Ammon's horn (tissue), 1 donor: Measurements from ENCODE around the gene P3H2.

Source experiments
- DNase-seq: peaks from one replicate; pipeline ENCODE4 v3.0.0-alpha.2; 2016; ENCODE audit warnings: low spot score

The P3H2 gene

DNA sequence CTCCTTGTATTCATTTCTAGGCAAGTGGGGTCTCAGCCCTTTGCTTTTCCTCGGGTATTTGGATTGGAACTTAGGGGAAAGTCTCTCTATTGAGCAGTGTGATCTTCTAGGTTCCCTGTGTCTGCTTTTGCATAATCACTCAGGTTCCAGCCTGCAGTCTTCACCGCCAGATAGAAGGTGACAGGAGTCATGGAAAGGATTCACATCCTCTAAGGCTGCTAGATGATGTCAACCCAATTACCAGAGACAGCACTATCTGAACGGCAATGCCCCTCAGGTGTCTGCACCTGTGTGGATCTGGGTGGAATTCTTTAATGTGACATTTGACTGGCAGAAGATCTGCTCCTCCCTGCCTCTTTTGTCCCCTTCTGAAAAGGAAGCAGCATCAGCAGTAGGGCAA, 177.7 kb downstream of the P3H2 start:
- no peak for DNase-seq

DNA sequence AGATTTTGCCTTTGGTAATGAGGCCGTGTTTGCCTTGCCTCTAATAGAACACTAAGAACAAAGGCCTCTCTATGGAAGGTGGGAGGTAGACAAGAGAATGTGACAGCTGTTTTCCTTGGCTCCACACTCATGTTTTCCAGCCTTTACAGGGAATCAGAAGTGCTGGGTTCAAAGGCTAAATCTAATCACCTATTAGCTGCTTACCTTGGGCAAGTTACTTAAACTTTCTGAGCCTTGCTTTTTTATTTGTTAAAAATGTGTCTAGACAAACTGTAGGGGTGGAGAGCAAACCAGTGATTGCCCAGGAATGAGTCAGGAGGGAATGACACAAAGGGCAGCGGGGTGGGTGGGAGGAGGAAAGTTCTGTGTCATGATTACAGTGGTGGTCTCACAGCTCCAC, 179.0 kb downstream of the P3H2 start:
- DNase-seq: no peak

DNA sequence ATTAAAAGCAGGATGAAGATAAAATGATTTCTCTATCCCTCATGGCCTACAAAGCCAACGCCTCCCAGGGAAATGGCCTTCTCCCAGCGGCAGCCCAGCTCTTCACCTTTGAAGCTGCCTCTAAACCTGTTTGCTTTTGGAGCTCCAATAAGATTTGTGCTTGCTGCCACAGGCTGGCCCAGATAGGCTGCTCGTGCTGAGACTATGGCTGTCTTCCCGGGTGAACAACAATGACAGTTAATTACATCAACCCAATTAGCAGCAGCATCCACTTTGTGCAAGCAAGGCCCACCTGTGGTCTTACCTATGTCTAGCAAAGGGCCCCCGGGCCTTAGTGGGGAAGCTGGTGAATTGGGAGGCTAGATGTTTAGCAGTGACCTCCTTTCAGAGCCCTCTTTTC, 179.6 kb downstream of the P3H2 start:
- no peak for DNase-seq

DNA sequence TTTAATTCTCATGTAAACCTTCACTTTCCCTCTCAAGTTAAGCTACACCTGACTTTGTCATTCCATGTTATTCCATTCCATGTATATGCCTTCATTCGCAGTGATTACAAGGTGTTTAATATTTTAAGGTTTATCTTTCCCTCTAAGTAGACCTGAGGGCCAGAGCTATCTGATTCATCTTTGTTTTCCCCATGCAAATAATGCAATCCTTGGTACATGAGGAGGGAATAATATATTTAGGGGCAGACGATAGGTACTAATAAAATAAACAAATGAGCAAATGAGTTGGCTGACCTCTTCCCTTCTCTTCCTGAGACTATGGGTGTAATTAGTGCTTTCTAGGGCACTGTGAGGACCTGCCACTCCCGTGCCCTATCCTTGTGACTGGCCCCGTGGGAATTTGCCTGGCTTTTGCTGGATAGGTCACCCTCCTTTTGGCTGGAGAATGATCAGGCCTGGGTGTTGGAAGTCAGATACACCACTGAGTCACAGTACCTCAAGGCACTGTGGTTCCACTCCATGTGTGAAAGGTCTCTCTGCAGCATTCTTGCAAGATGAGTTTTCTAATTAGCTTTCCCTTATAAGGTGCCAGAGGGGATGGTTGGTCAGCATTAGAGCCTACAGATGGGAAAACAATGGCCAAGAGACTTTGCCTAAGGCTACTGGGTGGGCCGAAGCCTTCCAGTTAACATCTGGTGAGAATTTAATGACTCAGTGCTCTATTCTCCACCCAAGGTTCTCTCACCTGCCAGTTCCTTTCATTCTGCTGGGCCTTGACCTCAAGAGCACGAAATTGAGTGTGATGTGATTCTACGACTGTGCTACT, 183.2 kb downstream of the P3H2 start:
- DNase-seq: no peak

DNA sequence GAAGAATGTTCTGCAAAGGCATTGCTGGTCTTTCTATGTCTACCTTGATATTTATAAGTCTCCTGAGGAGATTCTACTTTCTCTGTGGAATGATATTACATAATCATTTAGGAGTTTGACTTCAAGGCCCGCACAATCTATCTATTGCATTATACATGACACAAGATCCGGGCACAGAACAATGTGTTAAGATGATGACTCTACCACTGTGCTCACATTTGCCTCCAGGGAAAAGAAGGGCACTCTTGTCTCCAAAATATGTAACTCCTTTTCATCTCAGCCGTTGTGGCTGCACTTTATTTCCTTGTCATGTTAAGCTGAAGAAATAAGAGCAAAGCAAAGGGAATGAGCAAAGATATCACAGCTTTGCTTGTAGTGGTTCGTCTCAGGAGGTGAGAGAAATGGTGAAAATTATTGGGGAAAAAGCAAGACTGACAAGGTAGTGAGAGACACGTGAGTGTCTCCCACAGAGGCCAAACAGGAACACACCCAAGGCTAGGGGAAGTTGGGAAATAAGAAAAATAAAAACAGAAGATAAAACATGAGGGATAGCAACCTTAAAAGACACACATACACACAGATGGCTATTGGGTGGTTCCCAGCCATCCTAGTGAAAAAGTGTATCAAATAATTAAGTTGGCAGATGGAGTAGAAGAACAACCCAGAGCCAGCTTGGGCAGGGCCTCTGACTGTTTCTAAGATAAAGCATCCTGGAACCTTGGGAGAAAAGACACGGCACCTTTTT, 184.3 kb downstream of the P3H2 start:
- no peak for DNase-seq

DNA sequence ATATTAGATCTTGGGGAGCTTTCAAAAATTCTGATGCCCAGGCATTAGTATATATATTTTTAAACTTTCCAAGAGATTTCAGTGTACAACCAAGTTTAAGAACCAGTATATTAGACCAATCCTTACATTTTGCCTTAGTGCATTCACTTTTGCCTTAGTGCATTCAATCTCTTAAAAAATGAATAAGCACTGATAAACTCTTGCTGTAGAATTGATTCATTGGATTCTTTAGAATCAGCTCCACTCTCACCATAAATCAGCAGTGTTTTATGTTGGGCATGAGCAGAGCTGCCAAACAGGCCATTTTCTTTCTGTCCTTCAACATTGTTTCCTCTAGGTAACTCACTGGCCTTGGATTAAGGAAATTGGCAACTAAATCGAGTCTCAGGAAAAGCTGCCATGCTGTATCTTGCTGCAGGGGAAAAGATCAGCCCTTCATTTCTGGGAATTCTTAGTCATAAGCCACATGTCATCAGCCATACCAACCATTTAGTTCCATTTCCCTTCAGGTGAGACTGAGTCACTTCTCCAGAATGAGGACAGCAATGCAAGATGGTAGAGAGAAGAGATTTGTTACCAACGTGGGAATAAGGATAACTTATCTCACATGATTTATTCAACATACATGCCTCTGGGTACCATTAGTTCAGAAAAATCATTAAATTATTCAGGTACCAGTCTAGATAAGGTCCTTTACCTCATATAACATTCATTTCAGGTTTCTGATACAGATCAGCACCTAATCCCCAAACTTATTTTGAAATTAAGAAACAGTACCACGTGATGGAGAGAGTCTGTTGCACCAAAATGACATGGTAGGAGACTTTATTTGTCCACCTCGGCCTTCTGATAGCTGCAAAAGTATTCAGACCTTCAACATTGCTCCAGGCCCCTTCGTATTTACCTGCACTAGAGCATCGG, 192.5 kb downstream of the P3H2 start:
- no peak for DNase-seq

DNA sequence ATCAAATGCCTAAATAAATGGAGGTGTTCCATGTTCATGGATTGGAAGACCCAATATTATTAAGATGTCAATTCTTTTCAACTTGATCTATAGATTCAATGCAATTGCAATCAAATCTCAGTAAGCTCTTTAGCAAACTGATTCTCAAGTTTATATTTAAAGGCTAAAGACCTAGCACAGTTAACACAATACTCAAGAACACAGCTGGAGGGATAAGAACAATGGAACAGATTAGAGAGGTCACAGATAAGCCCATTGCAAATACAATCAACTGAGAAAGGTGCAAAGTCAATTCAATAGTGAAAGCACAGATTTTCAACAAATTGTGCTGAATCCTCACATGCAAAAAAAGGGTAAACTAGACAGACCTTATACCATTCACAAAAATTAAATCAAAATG, 198.9 kb downstream of the P3H2 start:
- DNase-seq: no peak

DNA sequence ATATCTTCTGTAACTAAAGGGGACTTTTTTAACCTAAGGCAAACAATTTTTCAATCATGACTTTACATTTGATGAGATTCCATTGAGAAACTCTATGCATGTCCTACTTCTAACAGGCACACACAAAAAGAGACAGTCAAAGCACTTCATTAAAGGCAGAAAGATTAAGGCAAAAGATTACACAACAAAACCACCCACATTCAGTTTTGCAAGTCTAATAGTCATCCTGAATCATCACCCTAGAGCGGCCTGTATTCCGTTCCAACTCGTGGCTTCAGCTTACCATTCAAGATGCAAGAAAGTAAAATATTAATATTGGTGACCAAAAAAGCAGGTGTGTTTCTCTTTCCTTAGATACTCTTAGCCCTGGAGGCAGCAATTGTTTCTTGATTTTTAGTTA, 205.9 kb downstream of the P3H2 start:
- DNase-seq: peak; percentile 17

DNA sequence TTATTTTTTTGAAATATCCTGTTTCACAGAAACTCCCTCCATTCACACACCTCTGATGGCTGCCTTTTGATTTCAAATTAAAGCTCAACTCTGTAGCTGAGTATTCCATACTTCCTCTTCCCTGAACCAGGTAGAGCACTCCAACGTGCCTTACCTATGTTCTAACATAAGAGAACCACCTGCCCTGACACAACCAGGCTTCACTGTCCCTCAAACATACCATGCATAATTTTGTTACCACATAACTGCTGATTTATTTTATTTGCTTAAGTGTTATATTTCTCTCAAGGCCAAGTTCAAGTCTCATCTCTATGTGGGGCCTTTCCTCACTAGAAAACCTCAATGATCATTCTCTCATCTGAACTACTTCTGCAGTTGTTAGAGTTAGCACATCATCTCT, 209.7 kb downstream of the P3H2 start:
- DNase-seq: no peak

DNA sequence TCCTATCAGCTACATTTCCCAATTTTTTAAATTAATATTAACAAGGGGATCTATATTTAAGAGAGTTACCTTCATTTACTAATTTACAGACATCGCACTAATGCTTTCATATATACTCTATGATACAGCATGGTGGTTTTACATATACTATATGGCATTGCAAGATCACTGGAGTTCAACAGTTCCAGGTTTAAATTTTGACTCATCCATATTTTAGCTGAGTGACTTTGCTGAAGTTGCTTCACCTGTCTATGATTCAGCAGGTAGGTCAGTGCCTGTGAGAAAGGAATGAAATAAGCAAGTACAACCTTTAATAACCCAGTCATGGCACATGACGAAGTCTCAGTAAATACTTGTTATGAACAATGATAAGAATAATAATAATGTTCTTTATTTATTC, 211.1 kb downstream of the P3H2 start:
- no peak for DNase-seq

DNA sequence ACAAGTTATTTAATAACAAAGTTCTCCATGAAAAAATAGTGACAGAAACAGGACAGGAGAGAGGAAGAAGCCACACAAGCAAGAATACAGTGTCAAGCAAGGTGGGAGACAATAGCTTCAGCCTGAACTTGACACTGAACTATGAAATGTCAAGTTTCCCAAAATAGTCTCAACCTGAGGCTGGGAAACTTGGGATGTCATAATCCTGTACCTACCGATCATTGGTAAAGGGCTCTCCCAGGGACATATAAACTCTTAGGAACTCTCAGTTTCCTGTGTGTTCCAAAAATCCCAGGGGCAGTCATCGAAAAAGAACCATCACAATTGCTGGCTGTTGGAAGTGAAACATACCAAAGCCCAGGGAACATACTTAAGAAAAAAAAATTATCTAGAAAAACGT, 211.6 kb downstream of the P3H2 start:
- DNase-seq: no peak

DNA sequence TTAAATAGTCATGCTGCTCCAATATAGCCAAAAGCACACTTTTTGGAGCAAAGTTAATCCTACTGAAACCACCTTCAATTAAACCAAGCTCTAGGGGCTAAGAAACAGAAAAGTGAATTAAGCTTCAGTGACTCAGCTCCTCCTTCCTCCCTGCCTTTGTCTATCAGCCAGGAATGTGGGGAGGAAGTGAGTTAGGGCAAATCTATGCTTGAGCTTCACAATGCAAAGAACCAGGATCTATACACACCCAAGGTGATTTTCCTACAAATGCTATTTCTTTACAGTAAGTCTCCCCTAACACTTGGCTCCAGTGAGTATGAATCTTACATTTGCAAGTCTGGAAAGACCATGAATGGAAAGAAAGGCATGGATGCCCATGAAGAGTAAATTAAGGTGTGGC, 212.1 kb downstream of the P3H2 start:
- no peak for DNase-seq

DNA sequence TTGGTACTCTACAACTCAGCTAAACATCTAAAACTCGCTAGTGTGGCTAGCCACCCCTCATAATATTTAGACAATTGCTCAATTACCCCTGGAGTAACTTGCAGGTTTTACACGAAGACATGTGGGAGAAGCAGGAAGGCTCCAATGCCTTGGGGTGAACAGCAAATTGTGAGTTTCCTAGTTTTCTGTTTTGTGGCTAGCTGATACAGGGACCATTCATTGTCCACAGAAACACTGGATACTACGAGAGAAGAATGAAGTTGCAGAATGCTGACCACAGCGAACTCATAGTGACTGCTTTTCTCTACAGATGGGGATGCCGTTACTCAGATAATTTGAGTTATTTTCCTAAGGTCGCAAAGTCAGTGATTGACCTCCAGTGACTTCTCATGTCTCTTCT, 212.9 kb downstream of the P3H2 start:
- DNase-seq: no peak
